Measurements from ENCODE around the gene TCF7L1. TPM values are rescaled to one million over a fixed set of nuclear protein-coding genes. Genes with fewer than 3 reads are reported as not detected.

Gene TCF7L1
- total and polyA plus RNA-seq, 2 donors (not counting 3 experiments of a cell fraction or from before 2014, with no cell fraction given), result 9.6 to 17.4 TPM

- Histone ChIP-seq H3K36me3 (ENCODE audit: control insufficient read depth in 2 of 2, extremely low read depth in 1 of 2, insufficient read depth in 2 of 2, low read length in 2 of 2) (no peaks in the 10 kb centered on the region), H3K4me2 (ENCODE audit: insufficient read depth, low read length) (no peak overlapping the region), H3K4me1 (ENCODE audit: control insufficient read depth, extremely low read depth, insufficient read depth, low read length) (peaks cover 15% of the 10 kb centered on the region), H3K27me3 (ENCODE audit: control insufficient read depth in 2 of 2, insufficient read depth in 2 of 2, low read length in 2 of 2) (no peaks in the 10 kb centered on the region), H3K27ac (ENCODE audit: insufficient read depth, low read depth, low read length) (no peak overlapping the region), H3K9me1 (replicated peaks; ENCODE audit: control insufficient read depth, extremely low read depth, insufficient read depth, low read length) (no peaks in the 10 kb centered on the region), H2AFZ (ENCODE audit: low read depth, low read length) (no peak overlapping the region), H4K20me1 (replicated peaks; ENCODE audit: control insufficient read depth, extremely low read depth, insufficient read depth, low read length) (no peaks in the 10 kb centered on the region), H3K79me2 (ENCODE audit: control insufficient read depth, insufficient read depth, low read length) (no peaks in the 10 kb centered on the region), H3K9ac (replicated peaks; ENCODE audit: extremely low read depth, insufficient read depth, low read length) (no peak overlapping the region), H3K9me3 (replicated peaks; ENCODE audit: control insufficient read depth, insufficient read depth, low read length) (no peaks in the 10 kb centered on the region), H3K4me3 (replicated peaks in 1 of 3; ENCODE audit: insufficient read depth in 1 of 3, low read depth in 1 of 3, low read length in 3 of 3) (no peak overlapping the region)
- FAIRE-seq (no peak), DNase-seq (ENCODE audit: low read depth, low spot score) (no peak)
- intact Hi-C loops (cut with micrococcal nuclease), result no loop called here
- dilution Hi-C loops (cut with MboI; ENCODE audit: extremely low pct_ligation_motif_present, low sequenced_read_pairs), result no loop called here
- TF ChIP-seq GATA2 (IDR thresholded peaks at IDR 0.05; ENCODE audit: insufficient read depth, insufficient read length, low read depth, low read length), result no peak
- no peak for TF ChIP-seq FOS (IDR thresholded peaks at IDR 0.05; ENCODE audit: borderline replicate concordance, insufficient read depth, low read length)
- TF ChIP-seq EZH2 (IDR thresholded peaks at IDR 0.05; ENCODE audit: borderline replicate concordance, low read depth, low read length, severe bottlenecking), result no peak
- no peak for TF ChIP-seq MAX (IDR thresholded peaks at IDR 0.05; ENCODE audit: insufficient read depth, insufficient read length)
- no peak for TF ChIP-seq JUN (IDR thresholded peaks at IDR 0.05; ENCODE audit: borderline replicate concordance, insufficient read depth, insufficient read length, low read depth)
- TF ChIP-seq, protein P1, sequence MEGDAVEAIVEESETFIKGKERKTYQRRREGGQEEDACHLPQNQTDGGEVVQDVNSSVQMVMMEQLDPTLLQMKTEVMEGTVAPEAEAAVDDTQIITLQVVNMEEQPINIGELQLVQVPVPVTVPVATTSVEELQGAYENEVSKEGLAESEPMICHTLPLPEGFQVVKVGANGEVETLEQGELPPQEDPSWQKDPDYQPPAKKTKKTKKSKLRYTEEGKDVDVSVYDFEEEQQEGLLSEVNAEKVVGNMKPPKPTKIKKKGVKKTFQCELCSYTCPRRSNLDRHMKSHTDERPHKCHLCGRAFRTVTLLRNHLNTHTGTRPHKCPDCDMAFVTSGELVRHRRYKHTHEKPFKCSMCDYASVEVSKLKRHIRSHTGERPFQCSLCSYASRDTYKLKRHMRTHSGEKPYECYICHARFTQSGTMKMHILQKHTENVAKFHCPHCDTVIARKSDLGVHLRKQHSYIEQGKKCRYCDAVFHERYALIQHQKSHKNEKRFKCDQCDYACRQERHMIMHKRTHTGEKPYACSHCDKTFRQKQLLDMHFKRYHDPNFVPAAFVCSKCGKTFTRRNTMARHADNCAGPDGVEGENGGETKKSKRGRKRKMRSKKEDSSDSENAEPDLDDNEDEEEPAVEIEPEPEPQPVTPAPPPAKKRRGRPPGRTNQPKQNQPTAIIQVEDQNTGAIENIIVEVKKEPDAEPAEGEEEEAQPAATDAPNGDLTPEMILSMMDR (IDR thresholded peaks at IDR 0.05; ENCODE audit: extremely low read depth in 1 of 2, insufficient read depth in 1 of 2, low read depth in 1 of 2, low read length in 2 of 2), result no peak
- no TSS peak for BruUV-seq (replicated peaks)
- CTCF ChIA-PET, result interaction anchor here (2.1 to 2.6 kb wide), 2 partner anchors 8 to 15 kb away, joined by 6 to 13 read pairs; no protein-coding TSS in a partner anchor
- POLR2A ChIA-PET, result interaction anchor here (0.6 kb wide), 1 partner anchor 45 kb away, joined by 3 read pairs; no protein-coding TSS in a partner anchor
Observed at GRCh38 chr2:85170938-85171475, 37.8 kb downstream of the TCF7L1 start.

Measured in endothelial cell of umbilical vein (primary cell).